ENCODE results near the gene CNNM2. TPM values are rescaled to one million over a fixed set of nuclear protein-coding genes. Genes with fewer than 3 reads are reported as not detected.
"Not testable (repeated sequence)": the region's sequence is repeated elsewhere in the genome, so short reads cannot be mapped to it uniquely, and the experiment has no call there.

Gene CNNM2
- total RNA-seq, 1 donor from 2014 or later, result 3.9 TPM

GRCh38 chr10:103060575-103060974 is 142.5 kb downstream of the CNNM2 start:
- H3K27me3 ChIP-seq (ENCODE audit: control insufficient read depth, insufficient read depth, low read length), result no peaks in the 10 kb centered on the region
- no peak for TF ChIP-seq CTCF (IDR thresholded peaks at IDR 0.05; ENCODE audit: insufficient read depth, low read length, severe bottlenecking)
- no peak overlapping the region for H3K4me3 ChIP-seq (ENCODE audit: low read depth, low read length)
- no peak for DNase-seq (ENCODE audit: low read depth)
- no peaks in the 10 kb centered on the region for H3K36me3 ChIP-seq (ENCODE audit: control insufficient read depth, insufficient read depth, low read length)
- FAIRE-seq, result no peak

GRCh38 chr10:103062854-103063590 is 144.9 kb downstream of the CNNM2 start:
- FAIRE-seq (no peak), DNase-seq (ENCODE audit: low read depth) (no peak)

DNA sequence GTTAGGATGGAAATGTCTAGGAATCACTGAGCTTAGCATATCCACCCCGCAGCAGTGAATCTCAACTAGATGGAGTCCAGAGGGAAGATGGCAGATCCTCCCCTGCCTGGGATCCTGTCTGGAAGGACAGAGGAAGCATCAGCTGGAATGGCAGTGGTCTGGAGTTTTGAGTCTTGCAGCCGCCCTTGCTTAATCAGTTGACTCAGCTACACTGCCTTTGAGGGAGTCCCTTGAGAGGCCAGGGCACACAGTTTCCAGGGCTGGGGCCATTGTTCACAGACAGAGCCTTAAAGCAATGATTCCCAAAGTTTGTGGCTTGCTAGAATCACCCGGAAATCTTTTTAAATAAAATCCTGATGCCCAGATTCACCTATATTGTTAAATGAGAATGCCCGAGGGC is 146.9 kb downstream of the CNNM2 start:
- DNase-seq (ENCODE audit: low read depth) (no peak), FAIRE-seq (no peak)
- no peak for TF ChIP-seq CTCF (IDR thresholded peaks at IDR 0.05; ENCODE audit: insufficient read depth, low read length, severe bottlenecking)
- Histone ChIP-seq H3K36me3 (ENCODE audit: control insufficient read depth, insufficient read depth, low read length) (no peaks in the 10 kb centered on the region), H3K4me3 (ENCODE audit: low read depth, low read length) (no peak overlapping the region), H3K27me3 (ENCODE audit: control insufficient read depth, insufficient read depth, low read length) (no peaks in the 10 kb centered on the region)

More at GRCh38 chr10:103062854-103063590, 144.9 kb downstream of the CNNM2 start:
- Histone ChIP-seq H3K36me3 (ENCODE audit: control insufficient read depth, insufficient read depth, low read length) (no peaks in the 10 kb centered on the region), H3K27me3 (ENCODE audit: control insufficient read depth, insufficient read depth, low read length) (no peaks in the 10 kb centered on the region), H3K4me3 (ENCODE audit: low read depth, low read length) (no peak overlapping the region)
- peak; percentile 17 for TF ChIP-seq CTCF (IDR thresholded peaks at IDR 0.05; ENCODE audit: insufficient read depth, low read length, severe bottlenecking)

DNA sequence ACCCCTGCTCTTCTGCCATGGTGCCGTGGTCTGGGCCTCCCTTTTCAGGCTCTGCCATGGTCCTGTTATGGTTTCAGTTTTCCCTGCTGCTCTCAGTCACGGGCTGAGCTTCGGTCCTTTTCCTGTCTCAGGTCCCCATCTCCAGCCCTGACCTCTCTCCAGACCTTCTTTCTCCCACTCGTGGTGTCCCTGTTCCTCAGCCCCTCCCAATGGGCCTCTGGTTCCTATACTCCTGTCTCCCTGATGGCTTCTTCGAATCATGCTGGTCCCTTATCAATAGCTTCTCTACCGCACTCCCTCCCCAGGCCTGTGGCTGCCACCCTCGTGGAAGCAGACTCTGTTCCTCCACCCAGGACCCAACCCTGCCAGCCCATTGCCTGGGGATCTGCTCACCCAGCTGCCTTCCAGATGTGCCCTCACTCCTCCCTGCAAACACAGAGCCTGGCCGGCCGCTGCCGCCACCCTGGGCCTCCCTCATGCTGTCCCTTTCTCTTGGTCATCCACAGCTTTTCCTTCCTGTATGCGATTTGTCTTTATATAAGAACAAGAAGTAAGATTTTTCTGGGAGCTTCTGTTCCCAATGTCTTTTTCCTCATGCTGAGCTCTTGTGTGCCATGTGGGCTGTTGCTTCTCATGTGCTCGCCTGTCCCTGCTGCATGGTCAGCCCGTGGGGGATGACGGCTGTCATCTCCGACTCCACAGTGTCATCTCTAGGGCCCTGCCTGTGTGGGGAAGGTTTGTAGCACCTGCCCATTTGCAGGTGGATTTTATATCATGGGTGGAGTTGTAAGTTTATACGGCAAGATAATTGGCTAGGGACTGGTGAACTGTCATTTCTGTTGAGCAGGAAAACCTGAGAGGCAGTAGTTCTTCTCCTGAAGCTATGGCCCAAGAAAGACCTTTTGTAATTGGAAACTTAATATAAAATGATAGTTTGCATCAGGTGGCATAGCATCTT is 148.3 kb downstream of the CNNM2 start:
- no peaks in the 10 kb centered on the region for H3K36me3 ChIP-seq (ENCODE audit: control insufficient read depth, insufficient read depth, low read length)

DNA sequence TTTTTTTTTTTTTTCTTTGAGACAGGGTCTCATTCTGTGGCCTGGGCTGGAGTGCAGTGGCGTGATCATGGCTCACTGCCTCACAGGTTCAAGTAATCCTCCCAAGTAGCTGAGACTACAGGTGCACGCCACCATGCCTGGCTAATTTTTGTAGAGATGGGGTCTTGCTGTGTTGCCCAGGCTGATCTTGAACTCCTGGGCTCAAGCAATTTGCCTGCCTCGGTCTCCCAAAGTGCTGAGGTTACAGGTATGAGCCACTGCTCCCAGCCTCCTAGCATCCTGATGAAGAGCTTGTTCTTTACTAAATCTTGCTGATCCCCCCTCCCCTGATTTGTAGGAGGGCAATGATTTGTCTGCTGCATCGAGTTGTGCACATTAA is 149.0 kb downstream of the CNNM2 start:
- not testable (repeated sequence) for H3K27me3 ChIP-seq (ENCODE audit: control insufficient read depth, insufficient read depth, low read length); FAIRE-seq; H3K36me3 ChIP-seq (ENCODE audit: control insufficient read depth, insufficient read depth, low read length); DNase-seq (ENCODE audit: low read depth); H3K4me3 ChIP-seq (ENCODE audit: low read depth, low read length)

More for the DNA sequence above, 148.3 kb downstream of the CNNM2 start:
- TF ChIP-seq CTCF (IDR thresholded peaks at IDR 0.05; ENCODE audit: insufficient read depth, low read length, severe bottlenecking), result no peak
- DNase-seq (ENCODE audit: low read depth) (no peak), FAIRE-seq (no peak)
- Histone ChIP-seq H3K27me3 (ENCODE audit: control insufficient read depth, insufficient read depth, low read length) (no peaks in the 10 kb centered on the region), H3K4me3 (ENCODE audit: low read depth, low read length) (no peak overlapping the region)

GRCh38 chr10:103067484-103067883 is 149.4 kb downstream of the CNNM2 start:
- TF ChIP-seq CTCF (IDR thresholded peaks at IDR 0.05; ENCODE audit: insufficient read depth, low read length, severe bottlenecking), result no peak
- no peak for FAIRE-seq

More at GRCh38 chr10:103067484-103067883, 149.4 kb downstream of the CNNM2 start:
- DNase-seq (ENCODE audit: low read depth), result no peak
- Histone ChIP-seq H3K27me3 (ENCODE audit: control insufficient read depth, insufficient read depth, low read length) (no peaks in the 10 kb centered on the region), H3K4me3 (ENCODE audit: low read depth, low read length) (no peak overlapping the region), H3K36me3 (ENCODE audit: control insufficient read depth, insufficient read depth, low read length) (no peaks in the 10 kb centered on the region)
